Measurements from ENCODE around the gene ITIH4.
"Not testable (repeated sequence)": the region's sequence is repeated elsewhere in the genome, so short reads cannot be mapped to it uniquely, and the experiment has no call there.

The ITIH4 gene

DNA sequence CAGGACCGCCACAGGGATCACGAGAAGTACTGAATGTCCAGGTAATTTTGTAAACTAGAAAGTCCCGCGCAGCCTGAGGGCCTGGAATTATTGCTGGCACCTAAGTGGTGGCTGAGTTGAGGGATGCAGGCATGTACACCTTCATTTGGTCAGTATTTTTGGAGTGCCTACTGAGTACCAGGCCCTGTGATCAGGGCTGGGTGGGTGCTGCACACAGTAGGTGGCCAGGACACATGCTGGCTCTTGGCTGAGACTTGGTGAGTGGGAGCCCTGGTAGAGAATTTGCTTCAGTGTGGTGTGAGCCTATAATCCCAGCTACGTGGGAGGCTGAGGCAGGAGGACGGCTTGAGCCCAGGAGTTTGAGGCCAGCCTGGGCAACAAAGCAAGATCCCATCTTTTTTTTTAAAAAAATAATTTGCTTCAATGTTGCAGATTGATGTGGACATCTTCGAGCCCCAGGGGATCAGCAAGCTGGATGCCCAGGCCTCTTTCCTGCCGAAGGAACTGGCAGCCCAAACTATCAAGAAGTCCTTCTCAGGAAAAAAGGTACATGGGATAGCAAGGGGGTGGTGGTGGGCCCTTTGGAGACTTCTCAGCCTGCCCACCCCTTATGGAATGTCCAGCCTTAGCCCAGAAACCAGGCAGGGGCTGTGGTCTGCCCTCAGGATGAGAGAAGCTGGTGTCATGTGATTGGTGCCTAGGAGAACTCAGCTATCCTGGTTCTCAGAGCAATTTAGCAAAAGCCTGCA is 50.5 kb downstream of the ITIH4 start:
- DNase-seq = no peak

DNA sequence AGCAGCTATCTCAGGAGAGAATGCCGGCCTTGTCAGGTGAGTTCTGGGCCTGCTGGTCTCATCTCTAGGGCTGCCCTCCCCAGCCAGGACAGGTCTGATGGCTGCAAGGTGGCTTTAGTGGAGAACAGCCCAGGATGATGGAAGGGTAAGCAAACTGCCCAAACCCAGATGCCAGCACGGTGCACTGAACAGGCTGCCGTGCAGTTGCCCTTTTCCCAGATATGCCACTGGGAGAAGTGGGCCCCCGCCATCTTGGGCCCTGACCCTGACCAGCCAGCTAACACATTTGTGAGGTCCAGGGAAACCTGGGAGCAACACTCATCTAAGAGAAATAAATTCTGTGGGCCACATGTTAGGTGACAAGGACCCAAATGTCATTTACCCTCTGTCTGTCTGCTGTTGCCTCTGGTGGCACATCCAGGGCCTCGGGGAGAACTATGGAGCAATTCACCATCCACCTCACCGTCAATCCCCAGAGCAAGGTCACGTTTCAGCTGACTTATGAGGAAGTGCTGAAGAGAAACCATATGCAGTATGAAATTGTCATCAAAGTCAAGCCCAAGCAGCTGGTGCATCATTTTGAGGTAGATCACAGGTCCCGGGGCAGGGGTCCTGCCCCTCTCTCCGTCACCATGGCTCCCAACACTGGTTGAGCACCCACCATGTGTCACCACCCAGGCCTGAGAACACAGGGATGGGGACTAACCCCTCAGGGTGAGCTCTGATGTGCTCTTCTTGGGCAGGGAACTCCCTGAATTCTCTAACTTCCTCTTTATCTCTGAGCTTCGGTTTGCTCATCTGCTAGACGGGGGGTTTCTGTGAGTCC is 51.2 kb downstream of the ITIH4 start:
- DNase-seq = peak; percentile 28

DNA sequence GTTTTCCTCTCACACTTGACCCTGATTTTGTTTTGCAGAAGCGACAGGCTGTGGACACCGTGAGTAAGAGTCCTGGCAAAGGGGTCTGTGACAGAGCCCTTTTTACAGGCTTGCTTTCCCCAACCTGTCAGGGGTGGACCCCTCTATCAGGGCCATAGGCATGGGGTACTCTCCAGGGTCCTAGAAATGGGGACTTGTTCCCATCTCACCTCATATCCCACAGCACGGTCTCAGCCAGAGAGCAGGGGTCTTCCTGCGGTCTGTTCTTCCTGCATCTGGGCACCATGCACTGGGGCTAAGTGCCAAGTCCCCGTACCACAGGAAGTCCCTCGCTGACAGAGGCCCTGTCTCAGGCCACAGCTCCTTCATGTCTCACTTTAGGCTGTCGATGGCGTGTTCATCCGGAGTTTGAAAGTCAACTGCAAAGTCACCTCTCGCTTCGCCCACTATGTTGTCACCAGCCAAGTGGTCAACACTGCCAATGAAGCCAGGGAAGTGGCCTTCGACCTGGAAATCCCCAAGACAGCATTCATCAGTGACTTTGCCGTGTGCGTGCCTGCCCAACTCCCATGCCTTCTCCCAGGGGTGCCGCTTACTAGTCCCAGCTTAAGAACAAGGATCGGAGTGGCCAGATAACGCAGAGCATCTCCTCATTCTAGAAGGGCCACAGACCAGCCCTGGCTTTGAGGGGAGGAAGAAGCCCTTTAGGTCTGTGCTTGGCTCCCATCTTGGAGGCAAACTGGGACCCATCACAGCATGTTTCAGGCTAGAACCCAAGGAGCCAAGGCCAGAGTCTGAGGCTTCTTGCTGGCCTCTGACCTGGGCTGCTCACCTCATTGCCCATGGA is 52.3 kb downstream of the ITIH4 start:
- peak; percentile 29 for DNase-seq

DNA sequence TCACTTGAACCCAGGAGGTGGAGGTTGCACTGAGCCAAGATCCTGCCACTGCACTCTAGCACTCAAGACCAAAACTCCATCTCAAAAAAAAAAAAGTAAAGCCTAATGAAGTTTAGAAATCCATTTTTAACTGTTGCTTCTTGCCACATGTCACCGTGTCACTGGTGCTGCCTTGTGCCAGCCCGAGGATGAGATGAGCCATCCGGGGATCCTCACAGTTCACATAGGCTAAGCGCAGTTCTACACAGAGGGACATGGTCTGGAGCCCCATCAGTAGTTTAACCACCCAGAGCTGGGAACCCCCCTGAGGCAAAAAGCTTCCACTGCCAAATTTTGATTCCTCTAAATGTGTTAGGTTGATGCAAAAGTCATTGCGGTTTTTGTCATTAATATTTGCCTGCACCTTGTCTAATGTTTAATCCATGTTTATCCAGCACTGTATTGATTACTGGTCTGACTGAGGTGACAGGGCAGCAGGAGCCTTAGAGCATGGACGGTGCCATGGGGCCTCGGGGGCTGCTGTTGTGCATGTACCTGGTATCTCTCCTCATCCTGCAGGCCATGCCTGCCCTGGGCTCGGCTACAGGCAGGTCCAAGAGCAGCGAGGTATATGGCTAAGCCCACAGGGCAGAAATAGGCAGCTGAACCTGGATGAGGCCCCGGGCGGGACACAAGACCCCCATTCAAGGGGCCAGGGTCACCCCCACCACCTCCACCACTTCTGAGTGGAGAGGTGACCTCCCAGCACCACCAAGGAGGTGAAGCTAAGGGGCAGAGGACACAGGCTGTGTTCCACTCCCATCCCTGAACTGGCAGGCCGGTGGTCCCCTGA is 53.1 kb downstream of the ITIH4 start, which contains the start of gene ITIH1:
Gene ITIH1 (plus strand): TSS at position 473 of the 832 bp plus-strand sequence. CDS start 17 bp downstream, at position 490.
- peak; percentile 26 for DNase-seq

DNA sequence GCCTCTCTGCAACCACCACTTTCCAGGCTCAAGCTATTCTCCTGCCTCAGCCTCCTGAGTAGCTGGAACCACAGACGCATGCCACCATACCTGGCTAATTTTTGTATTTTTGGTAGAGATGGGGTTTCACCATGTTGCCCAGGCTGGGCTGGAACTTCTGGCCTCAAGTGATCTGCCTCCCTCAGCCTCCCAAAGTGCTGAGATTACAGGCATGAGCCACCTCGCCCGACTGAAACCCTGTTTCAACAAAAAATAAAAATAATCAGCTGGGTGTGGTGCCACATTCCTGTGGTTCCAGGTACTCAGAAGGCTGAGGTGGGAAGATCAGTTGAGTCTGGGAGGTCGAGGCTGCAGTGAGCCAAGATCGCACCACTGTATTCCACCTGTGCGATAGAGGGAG is 54.0 kb downstream of the ITIH4 start:
- DNase-seq = not testable (repeated sequence)

DNA sequence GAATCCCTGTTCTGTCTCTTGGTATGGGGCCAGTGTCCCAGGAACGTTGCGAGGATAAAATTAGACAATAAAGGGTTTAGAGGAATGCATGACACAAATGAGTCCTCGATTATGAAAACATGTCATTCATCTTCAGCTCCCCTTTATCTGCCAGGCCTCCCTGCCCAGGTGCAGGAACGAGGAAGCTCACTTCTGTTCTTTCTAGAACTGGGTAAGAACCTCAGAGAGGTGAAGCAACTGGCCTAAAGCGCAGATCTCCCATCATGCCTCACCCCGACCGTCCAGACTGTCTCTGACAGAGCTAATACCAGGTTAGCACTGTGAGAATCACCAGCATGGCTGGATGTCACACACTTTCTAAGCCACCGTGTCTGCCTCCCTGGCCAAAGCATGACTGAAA is 54.6 kb downstream of the ITIH4 start:
- no peak for DNase-seq

DNA sequence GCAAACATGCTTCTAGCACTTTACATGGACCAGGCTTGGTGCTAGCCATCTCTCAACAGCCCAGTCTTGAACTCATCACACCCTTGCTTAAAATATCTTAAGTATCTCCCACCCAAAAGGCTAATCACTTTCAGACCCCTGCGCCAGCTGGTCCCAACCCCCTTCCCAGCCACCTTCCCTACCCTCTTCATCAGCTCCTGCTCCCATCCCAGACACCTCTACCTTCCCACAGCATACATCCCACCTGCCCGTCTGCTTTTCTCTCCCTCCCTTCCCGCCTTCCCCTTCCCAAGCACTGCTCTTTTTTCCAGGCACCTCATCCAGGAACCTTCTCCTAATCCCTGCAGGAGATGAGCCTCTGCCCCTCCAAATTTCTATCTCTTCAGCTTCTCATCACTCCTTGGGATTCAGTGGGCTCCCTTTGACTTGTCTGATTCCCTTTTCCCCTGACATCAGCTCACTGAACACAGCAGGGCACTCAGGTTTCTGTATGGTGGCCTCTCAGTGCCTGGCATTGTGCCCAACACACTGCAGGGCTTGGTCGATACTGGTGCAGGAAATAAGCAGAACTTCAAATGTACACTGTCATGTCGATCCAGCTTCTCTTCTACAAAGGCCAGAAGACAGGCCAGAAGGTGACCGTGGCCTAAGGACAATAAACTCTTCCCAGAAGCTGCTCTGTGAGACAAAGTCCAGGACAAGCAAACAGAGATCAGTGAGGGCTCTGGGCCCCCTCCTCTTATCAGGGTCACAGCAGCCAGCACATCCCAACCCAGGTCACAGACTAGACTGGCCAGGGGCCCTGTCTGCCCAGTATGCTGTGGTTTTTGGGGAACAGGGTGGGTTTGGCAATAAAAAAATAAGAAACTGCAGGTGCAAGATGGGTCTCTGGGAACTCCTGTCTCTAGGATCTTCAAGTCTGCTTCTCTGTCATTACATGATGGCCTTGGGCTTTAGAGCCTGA is 55.3 kb downstream of the ITIH4 start:
- no peak for DNase-seq

DNA sequence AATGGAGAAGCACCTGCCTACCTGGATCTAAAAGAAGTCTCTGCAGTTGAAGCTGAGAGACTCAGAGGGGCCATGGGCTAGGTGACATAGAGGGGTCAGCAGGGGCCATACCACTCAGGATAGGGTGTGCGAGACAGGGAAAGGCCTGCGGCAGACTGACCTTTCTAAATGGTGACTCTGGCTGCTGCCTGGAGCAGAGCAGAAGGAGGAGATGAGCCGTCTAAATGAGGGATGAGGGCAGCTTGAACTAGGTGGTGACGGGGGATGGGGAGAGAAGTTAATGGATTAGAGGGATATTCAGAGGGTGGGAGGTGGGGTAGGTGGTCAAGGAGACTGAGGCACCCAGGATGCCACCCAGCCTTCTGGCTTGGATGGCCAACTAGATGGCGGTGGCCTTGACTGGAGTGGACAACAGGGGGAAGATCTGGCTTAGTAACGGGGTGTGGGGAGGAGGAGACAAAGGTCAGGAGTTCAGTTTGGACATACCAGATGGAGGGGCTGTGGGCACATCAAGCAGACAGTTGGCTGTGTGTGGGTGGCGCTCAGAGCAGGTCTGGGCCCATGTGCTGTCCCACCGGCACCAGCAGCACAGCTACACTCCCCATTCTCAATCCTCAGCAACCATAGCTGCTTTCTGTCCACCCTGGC is 56.3 kb downstream of the ITIH4 start:
- peak; percentile 19 for DNase-seq

DNA sequence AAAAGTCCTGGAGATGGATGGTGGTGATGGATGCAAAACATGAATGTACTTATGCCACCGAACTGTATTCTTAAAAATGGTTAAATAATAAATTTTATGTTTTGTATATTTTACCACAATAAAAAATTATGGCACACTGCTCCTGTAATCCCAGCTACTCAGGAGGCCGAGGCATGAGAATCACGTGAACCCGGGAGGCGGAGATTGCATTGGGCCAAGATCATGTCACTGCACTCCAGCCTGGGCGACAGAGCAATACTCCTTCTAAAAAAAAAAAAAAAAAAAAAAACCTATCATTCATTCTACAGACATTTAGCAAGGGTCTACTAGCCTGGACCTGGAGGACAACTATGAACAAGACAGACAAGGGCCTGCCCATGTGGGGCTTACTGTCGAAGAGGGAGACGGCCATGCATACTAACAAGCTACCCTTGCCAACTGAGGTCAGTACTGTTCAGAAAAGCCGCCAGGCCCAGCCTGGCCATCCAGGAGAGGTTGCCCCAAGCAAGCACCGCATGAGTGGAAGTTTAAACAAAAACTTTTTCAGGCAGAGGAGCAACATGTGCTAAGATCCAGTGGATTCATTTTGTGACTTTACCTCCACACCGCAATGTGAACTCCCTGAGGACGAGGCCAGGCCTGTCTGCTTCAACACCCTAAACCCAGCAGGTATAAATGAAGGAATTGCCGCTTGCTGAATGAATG is 57.0 kb downstream of the ITIH4 start:
- peak; percentile 17 for DNase-seq

DNA sequence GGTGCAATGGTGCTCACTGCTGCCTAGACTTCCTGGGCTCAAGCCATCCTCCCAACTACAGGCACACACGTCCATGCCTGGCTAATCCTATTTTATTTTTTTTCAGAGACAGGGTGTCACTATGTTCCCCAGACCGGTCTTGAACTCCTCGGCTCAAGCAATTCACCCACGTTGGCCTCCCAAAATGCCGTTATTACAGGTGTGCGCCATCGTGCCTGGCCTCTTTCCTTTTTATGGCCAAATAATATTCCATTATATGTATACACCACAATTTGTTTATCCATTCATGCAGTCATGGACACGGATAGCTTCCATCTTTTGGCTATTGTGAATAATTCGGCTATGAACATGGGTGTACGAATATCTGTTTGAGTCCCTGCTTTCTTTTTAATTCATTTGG is 58.8 kb downstream of the ITIH4 start:
- DNase-seq = no peak

DNA sequence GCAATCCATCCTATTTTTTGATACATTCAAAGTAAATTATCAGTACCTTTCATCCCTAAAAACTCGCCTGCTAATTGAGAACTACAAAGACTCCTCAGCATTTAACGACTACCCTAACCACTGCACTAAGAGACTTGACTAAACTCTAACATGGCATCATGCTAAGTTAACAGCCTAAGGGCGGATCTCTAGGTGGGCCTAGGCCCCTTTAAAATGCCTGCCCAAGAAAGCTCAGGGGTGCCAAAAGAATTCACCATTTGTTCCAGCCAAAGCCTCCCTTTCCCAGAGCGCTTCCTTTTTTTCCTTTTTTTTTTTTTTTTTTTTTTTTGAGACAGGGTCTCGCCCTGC is 59.2 kb downstream of the ITIH4 start:
- no peak for DNase-seq

DNA sequence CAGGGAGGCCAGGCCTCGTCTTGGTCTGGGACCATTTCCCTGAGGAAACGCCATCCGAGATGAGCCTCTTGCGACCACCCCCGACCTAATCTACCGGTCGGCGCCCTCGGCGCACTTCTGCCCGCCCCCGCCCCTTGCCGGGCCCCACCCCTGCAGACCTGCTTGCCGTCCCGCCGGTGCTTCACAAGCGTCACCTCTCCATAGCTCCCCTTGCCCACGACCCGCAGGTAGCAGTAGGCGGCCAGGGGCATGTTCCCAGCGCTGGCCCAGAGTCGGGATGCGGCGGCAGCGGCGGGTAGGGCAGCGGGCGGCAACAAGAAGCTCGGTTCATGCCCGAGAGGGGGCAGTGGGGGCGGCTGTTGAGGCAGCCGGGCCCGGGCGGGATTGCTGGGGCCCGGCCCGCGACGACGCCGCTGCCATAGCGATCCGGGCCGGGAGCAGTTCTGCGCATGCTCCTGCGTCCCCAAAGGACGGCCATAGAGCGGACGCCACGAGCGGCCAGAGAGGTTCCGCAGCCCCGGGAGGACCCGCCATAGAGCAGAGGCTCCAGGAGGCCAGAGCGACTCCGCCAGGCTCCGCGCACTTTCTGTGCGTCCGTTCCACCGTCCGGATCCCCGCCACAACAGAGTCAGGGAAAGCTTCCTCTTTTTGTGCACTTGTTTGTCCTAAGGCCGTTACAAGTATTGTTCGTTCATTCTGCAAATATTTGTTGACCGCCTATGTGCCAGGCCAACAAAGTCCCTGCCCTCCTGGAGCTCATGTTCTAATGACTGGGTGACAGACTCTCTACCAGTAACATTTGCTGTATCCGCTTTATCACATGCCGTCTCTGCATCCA is 59.8 kb downstream of the ITIH4 start, which contains the start of gene NEK4:
Gene NEK4 (minus strand): TSS at position 445 of the 838 bp plus-strand sequence. CDS start 194 bp downstream, at position 251.
- peak; percentile 84 for DNase-seq

DNA sequence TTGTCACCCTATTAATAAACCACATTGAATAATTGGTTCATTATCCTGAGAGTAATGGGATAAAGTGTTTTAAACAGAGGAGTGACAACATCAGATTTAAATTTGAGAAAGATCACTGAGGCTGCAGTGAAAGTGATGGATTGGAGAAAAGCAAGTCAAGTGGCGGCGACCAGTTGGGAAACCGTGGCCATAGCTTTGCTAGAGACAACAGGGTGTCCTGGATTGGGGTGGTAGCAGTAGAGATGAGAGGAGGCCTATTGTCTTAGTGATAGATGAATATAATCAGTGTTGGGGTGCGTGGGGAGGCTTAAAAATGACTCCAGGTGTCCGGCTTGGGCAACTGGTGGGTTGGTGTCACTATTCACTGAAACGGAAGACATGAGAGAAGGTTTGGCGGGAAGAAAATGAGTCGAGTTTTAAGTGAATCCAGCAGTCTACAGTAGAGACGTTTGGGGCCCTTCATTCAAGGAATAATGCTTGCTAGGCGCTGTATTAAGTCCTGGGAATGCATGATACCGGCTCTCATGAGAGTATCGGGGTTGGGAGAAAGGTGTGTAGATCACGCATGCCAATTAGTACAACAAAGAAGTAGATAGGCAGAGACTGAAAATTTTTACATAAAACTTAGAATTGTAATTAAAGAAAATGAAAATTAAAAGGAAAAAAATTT is 60.6 kb downstream of the ITIH4 start:
- DNase-seq = no peak

DNA sequence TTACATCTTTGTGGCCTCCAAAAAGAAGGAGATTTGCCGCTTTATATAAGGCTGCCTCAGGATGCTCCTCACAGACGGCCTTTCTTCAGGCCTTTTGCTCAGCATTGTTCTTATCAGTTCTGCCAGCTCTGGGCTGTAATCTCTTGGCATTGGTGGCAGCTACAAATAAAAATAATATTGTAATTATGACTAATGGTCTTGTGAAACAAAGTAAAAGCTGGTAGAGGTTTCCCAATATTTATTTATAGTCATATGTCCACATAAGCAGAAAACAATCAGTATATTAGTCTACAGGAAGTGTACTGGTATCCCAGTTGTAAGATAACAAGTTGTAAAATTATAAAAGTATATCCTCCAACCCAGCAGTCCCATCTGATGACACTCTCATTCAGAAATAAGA is 67.0 kb downstream of the ITIH4 start:
- no peak for DNase-seq

Data from activated CD4-positive, CD25-positive, alpha-beta regulatory T cell treated with anti-CD3 and anti-CD28 coated beads, Interleukin-2, amount 50 U/mL, for 72 hours (primary cell).